NCI-H2196 treated with DMSO at 0.1 percent for 48 hours (cell line): ENCODE measurements around the gene PLSCR4.
"Not testable (repeated sequence)": the region's sequence is repeated elsewhere in the genome, so short reads cannot be mapped to it uniquely, and the experiment has no call there.

Experiments
- DNase-seq: peaks from one replicate; lab custom pipeline; 2025; ENCODE audit not compliant: unreplicated experiment; lab: John Stamatoyannopoulos, UW

PLSCR4 gene

GRCh38 chr3:146250449-146251382, at the start of gene PLSCR4:
TSS of gene PLSCR4 (minus strand) at chr3:146251105. CDS start at chr3:146222071, 29,034 bp downstream.
- DNase-seq: no peak

- not testable (repeated sequence) for DNase-seq
Measured at GRCh38 chr3:146293401-146293800, 42.5 kb upstream of the PLSCR4 start.

GRCh38 chr3:146283781-146284445, 33.0 kb upstream of the PLSCR4 start:
- DNase-seq: no peak

- DNase-seq: no peak
Measured at GRCh38 chr3:146280864-146281263, 30.0 kb upstream of the PLSCR4 start.

- no peak for DNase-seq
Measured at GRCh38 chr3:146279951-146280350, 29.0 kb upstream of the PLSCR4 start.

- DNase-seq: no peak
Measured at GRCh38 chr3:146279013-146279412, 28.1 kb upstream of the PLSCR4 start.

- DNase-seq: no peak
Measured at GRCh38 chr3:146277953-146278631, 27.2 kb upstream of the PLSCR4 start.

- DNase-seq: no peak
Measured at GRCh38 chr3:146275476-146275875, 24.6 kb upstream of the PLSCR4 start.

- no peak for DNase-seq
Measured at GRCh38 chr3:146274833-146275232, 23.9 kb upstream of the PLSCR4 start.

GRCh38 chr3:146273721-146274407, 23.0 kb upstream of the PLSCR4 start:
- no peak for DNase-seq

GRCh38 chr3:146271180-146271579, 20.3 kb upstream of the PLSCR4 start:
- no peak for DNase-seq

- DNase-seq: no peak
Measured at GRCh38 chr3:146269271-146269670, 18.4 kb upstream of the PLSCR4 start.

GRCh38 chr3:146268535-146269219, 17.8 kb upstream of the PLSCR4 start:
- no peak for DNase-seq

- no peak for DNase-seq
Measured at GRCh38 chr3:146265720-146266119, 14.8 kb upstream of the PLSCR4 start.

GRCh38 chr3:146262371-146263110, 11.6 kb upstream of the PLSCR4 start:
- no peak for DNase-seq

GRCh38 chr3:146259880-146260589, 9.1 kb upstream of the PLSCR4 start:
- DNase-seq: no peak

GRCh38 chr3:146256851-146257486, 6.1 kb upstream of the PLSCR4 start:
- DNase-seq: no peak

- not testable (repeated sequence) for DNase-seq
Measured at GRCh38 chr3:146252445-146252844, 1.5 kb upstream of the PLSCR4 start.

- no peak for DNase-seq
Measured at GRCh38 chr3:146249921-146250320, 984 bp downstream of the PLSCR4 start.
